Activated CD8-positive, alpha-beta memory T cell treated with anti-CD3 and anti-CD28 coated beads, Interleukin-2, amount 50 U/mL, for 24 hours (primary cell): Measurements from ENCODE around the gene STARD13.

Experiments
- DNase-seq: peaks from one replicate; pipeline ENCODE4 v3.0.0-alpha.2; 2020; ENCODE audit errors: extremely low read depth

STARD13 gene

GRCh38 chr13:33111414-33112110 lies 174.0 kb downstream of the STARD13 start:
- DNase-seq = no peak

GRCh38 chr13:33110713-33111413 lies 174.7 kb downstream of the STARD13 start:
- no peak for DNase-seq

GRCh38 chr13:33110386-33110712 lies 175.2 kb downstream of the STARD13 start:
- no peak for DNase-seq

GRCh38 chr13:33109801-33110200 lies 175.8 kb downstream of the STARD13 start:
- no peak for DNase-seq

- DNase-seq = no peak
Observed at GRCh38 chr13:33109271-33109697, 176.3 kb downstream of the STARD13 start.

- no peak for DNase-seq
Observed at GRCh38 chr13:33108620-33109019, 176.9 kb downstream of the STARD13 start.

- DNase-seq = no peak
Observed at GRCh38 chr13:33107361-33107760, 178.2 kb downstream of the STARD13 start.

GRCh38 chr13:33106656-33107360 lies 178.7 kb downstream of the STARD13 start:
- no peak for DNase-seq

GRCh38 chr13:33105387-33106005 lies 180.1 kb downstream of the STARD13 start:
- no peak for DNase-seq

GRCh38 chr13:33103457-33103856 lies 182.1 kb downstream of the STARD13 start:
- DNase-seq = no peak

- no peak for DNase-seq
Observed at GRCh38 chr13:33101835-33102234, 183.7 kb downstream of the STARD13 start.

GRCh38 chr13:33100886-33101285 lies 184.7 kb downstream of the STARD13 start:
- no peak for DNase-seq

GRCh38 chr13:33099860-33100259 lies 185.7 kb downstream of the STARD13 start:
- no peak for DNase-seq

- no peak for DNase-seq
Observed at GRCh38 chr13:33096886-33097605, 188.5 kb downstream of the STARD13 start.

GRCh38 chr13:33092073-33092987 lies 193.2 kb downstream of the STARD13 start:
- no peak for DNase-seq

- no peak for DNase-seq
Observed at GRCh38 chr13:33091415-33091774, 194.2 kb downstream of the STARD13 start.

GRCh38 chr13:33090755-33091414 lies 194.7 kb downstream of the STARD13 start:
- no peak for DNase-seq

GRCh38 chr13:33089311-33089710 lies 196.2 kb downstream of the STARD13 start:
- no peak for DNase-seq

- DNase-seq = no peak
Observed at GRCh38 chr13:33087790-33088189, 197.8 kb downstream of the STARD13 start.

GRCh38 chr13:33087091-33087490 lies 198.5 kb downstream of the STARD13 start:
- DNase-seq = no peak
